DMS 273 (cell line): ENCODE measurements around the gene CGB3.

Experiments
- DNase-seq: peaks from one replicate; lab custom pipeline; 2025; ENCODE audit not compliant: unreplicated experiment; lab: John Stamatoyannopoulos, UW

Gene CGB3

GRCh38 chr19:49017041-49017665, 7.0 kb downstream of the CGB3 start, which contains the start of gene LHB:
Gene LHB, minus strand, starts transcription at chr19:49017091. Its CDS starts 10 bp downstream, at chr19:49017081.
- DNase-seq, result no peak

DNA sequence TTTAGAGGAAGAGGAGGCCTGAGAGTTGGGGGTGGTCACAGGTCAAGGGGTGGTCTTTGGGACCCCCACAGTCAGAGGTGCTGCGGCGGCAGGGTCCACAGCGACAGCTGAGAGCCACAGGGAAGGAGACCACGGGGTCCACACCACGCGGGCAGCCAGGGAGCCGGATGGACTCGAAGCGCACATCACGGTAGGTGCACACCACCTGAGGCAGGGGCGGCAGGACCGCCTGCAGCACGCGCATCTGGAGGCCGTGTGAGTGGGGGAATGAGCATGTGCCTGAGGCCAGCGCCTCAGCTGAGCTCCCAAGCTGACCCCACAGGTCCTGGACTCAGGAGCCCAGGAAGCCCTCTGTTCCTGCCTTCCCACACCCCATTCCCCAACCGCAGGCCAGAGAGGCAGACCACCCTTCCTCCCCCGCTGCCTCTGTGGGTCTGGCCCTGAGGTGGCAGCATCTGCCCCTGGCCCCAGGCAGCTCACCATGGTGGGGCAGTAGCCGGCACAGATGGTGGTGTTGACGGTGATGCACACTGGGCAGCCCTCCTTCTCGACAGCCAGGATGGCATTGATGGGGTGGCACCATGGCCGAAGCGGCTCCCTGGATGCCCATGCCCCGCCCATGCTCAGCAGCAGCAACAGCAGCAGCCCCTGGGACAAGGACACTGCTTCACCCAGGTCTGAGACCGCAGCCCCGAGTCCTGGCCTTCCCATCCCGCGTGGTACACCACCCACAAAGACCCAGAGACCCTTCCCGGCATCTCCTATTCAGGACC, 7.9 kb downstream of the CGB3 start:
- no peak for DNase-seq

DNA sequence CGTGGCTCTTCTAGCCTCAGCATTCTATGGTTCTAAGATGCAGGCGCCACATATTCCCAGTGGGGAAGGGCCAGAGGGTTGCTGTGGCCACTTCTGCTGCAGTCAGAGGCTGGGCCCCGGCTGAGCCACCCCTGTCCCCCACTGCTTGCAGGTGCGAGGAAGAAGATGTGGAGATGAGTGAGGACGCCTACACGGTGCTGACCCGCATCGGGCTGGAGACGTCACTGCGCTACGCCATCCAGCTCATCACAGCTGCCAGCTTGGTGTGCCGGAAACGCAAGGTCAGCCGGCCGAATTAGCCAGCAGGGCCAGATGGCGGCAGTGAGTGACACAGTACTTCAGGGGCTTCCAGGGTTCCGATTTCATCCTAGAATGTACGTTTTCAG, 9.3 kb downstream of the CGB3 start:
- DNase-seq, result no peak

- DNase-seq, result no peak
These were observed 9.8 kb downstream of the CGB3 start for GRCh38 chr19:49014123-49014869.

DNA sequence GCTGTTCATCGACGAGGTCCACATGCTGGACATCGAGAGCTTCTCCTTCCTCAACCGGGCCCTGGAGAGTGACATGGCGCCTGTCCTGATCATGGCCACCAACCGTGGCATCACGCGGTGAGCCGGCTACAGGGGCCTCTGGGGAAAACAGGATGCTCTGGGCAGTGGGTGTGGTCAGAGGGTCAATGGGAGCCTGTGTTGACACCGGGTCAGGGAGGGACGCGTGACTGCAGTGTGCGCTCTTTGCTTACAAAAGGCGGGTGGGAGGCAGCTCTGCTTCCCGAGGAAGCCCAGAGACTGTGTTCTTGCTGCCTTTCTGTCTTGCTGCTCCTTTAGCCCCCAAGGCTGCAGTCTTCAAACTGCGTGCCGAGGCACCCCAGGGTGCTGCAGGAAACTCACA, 12.9 kb downstream of the CGB3 start:
- DNase-seq, result no peak

DNA sequence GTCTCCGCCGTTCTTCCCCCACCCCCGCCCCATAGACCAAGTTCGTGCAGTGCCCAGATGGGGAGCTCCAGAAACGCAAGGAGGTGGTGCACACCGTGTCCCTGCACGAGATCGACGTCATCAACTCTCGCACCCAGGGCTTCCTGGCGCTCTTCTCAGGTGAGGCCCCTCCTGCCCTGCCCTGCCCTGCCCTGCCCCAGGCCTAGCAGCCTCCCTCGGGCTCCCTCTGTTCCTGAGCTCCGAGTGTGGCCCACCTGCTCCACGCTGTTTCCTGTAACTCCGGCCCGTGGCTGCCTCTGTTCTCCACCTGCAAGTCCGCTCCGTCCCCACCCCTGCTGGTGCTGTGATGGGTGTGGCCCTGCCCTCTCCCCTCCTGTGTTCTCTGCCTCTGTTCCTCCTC, 13.7 kb downstream of the CGB3 start:
- no peak for DNase-seq

GRCh38 chr19:49009828-49010227, 14.3 kb downstream of the CGB3 start:
- DNase-seq, result no peak

DNA sequence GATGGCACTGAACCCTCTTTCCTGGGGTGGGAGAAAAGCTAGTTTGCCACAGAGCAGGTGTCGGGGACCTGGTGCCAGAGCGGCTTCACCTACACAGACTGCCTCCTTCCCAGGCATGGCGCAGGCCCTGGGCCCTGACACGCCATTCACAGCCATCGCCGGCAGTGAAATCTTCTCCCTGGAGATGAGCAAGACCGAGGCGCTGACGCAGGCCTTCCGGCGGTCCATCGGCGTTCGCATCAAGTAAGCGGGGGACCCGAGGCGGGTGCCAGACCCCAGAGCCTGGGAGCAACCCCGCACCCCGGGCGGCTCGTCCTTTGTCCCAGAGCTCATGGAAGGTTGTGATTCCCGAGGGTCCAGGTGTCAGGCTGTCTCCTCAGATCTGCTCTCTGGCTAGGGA, 17.2 kb downstream of the CGB3 start:
- DNase-seq, result no peak

DNA sequence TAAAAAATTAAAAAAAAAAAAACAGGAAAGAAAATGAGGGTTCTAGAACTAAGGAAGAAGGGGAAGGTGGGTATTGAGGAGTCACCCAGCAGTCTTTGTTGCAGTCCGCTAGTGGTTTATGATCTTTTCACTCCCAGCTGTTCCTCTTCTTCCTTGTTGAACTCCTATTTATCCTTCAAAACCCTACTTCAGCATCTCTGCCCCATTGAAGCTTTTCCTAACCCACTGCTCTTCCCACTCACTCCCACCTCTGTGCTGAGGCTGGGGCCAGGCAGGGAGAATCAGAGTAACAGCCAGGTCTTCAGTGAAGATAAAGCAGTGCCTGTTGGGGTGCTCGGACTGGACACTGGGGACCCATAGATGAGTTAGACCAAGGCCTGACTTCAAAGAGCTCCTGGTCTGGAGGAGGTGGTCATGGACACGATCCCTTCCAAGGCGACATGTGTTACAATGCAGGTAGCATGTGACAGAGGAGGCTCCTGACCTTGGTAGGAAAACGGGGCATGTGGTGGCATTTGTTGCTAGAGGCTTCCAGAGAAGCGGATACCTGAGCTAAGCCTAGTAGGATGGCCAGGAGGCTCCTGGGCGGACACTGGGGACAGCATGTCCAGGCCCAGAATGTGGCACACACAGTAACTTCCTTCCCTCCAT, 19.0 kb downstream of the CGB3 start:
- DNase-seq, result no peak

- DNase-seq, result no peak
These were observed 20.0 kb downstream of the CGB3 start for GRCh38 chr19:49004133-49004532.

GRCh38 chr19:48999481-49000325, 24.4 kb downstream of the CGB3 start:
- DNase-seq, result peak; percentile 73

DNA sequence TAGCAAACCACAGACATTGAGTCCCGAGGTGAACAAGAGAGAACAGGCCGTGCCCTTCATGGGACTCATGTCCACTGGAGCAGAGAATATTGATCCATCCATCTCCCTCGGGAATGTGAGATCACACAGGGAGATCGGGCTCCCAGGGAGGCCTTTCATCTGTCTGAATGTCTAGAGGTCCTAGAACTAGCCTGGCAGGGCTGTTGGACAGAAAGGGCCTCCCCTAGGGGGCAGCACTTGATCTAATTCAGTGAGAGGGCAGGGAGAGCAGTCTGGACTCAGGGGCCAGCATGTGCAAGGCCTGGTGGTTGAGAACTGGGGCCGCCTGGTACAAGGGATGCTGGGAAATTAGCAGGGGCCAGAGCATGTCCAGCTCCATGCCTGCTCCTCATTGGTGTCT, 26.2 kb downstream of the CGB3 start:
- peak; percentile 77 for DNase-seq

GRCh38 chr19:48994035-48994386, 30.1 kb downstream of the CGB3 start:
- DNase-seq, result peak; percentile 60

GRCh38 chr19:48993175-48994034, 30.7 kb downstream of the CGB3 start, which contains the start of the genes GYS1 and RUVBL2:
Gene GYS1, minus strand, starts transcription at chr19:48993309. Its CDS starts 197 bp downstream, at chr19:48993112.
Gene RUVBL2, plus strand, starts transcription at chr19:48993887. Its CDS starts 25 bp downstream, at chr19:48993912.
- peak; percentile 100 for DNase-seq

DNA sequence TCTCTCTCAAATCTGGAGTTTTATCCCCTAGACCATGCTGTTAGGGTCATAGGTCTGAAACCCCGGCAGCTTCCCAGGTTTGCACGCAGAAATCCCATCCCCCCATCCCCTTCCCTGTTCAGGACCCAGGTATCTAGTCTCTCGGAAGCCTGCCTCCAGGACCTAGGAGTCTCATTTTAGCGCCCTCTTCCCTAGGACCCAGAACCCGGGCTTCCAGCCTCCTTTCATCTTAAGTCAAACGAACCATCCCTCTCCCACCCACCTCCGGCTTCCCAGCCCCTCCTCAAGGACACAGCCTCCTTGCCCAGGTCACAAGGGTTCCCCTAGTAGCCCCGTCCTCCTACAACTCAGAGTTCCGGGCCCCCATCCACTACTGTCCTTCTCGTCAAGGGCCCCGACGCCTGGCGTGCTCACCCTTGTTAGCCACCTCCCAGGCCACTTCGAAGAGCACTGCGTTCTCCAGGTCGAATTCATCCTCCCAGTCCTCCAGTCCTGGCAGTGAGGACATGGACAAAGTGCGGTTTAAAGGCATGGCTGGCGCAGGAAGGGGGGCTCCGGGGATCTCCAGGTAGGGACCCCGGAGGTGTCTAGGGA, 31.5 kb downstream of the CGB3 start:
- peak; percentile 66 for DNase-seq

GRCh38 chr19:48991873-48992580, 32.1 kb downstream of the CGB3 start:
- peak; percentile 77 for DNase-seq

DNA sequence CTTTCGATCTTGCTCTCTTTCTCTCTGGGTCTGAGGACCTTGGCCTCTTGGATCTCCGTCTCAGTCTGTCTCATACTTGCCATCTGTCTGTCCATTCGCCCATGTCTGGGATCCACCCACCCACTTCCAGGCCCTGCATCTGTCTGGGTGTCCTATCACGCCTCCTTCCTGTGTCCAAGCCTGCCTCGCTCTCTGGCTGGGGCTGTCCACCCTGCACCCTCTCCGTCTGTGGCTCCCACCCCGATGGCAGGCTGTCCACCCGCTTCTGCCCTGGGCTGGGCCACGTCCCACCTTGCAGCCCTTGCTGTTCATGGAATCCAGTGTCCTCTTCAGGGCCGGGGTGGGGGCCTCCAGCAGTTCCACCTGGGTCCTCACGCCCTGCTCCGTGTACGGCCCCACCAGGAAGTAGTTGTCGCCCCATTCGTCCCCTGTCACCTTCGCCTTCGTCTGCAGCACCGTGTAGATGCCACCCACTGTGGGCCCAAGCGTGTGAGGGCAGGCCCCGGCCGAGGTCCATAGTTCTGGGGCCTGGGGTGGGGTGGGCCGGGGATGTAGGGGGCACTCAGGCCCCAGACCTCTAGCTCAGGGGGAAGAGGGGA, 33.0 kb downstream of the CGB3 start:
- DNase-seq, result no peak

DNA sequence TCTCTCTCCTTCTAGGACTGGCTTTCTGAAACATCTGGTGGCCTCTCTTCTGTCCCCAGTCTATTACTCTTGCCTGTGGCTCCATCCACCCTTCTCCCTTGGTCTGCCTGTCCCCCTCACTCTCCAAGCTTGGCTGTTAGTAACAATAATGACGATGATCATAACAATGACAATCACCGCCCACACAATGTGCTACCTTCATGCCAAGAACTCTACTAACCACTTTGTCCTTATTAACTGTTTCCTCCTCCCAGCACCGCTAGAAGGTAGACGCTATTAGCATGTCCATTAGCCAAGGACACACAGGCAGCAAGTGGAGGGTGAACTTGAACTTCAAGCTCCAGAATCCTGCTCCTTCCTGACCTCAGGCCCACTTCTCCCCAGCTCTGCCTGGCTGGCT, 33.7 kb downstream of the CGB3 start:
- DNase-seq, result no peak
